Measurements from ENCODE around the gene YWHAG.
"Not testable (repeated sequence)": the region's sequence is repeated elsewhere in the genome, so short reads cannot be mapped to it uniquely, and the experiment has no call there.

YWHAG gene

DNA sequence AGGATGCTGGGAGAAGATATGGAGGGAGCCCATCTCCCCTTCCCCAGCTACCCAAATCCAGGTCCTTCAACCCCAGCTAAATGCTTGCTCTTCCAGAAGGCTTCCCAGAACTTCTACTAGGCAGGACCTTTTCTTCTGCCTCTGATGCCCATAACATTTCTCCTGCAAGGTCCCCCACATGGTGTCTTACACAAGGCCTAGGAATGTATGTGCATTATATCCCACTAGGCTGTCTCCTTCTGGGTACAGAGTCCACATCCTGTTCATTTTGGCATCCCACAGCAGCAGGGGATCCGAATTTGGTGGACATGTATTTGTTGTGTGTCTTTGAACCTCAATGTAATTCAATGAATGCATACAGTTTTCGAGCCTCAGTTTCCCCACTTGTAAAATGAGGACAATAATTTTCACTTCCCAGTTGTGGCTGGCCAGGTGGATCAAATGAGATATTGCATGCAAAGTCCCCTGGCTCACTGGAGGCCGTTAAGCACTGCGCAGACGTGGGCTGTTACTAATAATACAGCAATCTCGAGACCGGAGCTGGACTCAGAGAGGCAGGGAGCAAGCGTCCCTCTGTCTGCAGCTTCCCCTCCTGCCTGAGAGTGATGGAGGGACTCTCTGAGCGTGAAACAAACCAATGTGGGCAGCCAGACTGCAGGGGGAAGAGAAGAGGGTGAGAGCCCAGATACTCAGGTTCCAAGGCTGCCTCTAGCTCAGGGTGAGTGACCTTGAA is 18.6 kb upstream of the YWHAG start:
- DNase-seq = no peak

DNA sequence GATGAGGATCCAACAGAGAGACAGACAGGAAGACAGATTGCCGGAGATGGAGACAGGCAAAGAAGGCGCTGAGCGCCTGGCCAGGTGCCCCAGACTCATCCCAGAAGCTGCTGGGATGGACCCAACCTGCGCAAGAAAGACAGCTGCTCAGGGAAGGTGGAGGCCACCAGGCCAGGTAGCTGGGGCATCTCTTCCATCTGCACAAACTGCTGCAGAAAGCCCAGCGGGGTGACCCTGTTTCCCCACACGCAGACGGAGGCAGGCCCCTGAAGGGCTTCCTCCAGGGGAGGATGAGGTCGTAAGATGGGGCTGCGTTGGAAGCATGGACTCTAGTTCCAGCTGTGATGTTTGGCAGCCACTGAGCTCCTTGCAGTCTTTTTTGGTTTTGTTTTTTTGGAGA is 16.5 kb upstream of the YWHAG start:
- no peak for DNase-seq

DNA sequence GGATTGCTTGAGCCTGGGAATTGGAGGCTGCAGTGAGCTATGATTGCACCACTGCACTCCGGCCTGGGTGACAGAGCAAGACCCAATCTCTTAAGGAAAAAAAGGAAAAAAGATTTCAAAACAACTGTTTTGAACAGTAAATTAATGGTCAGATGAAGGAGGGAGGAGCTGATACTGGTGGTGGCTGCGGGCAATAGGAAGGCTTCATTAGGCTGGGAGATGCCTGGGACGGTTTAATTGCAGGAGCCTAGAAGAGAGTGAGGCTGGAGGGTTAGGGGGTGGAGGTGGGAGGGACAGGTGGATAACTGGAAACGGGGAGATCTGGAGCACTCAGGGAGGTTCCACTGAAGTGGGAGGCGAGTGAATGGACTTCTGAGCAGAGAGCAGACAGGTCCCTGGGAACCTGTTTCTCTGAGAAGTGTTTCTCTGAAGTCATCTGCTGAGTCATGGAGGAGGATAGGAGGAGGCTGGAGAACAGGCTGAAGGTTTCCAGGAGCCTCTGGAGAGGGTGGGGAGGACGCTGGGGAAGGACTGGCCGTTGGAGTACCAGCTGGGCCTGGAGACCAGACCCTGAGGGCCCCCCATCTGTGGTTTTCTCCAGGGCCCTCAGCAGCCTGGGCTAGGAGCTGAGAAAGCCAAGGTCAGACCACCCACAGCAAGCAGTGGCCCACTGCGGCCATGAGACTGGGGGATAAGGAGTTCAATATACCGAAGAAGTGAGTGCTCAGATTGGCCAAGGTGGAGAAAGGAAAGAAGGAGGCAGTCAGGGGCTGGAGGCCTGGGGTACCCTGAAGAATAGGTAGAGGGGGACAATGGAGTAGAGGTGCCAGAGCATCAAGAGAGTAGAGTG is 14.4 kb upstream of the YWHAG start:
- no peak for DNase-seq

DNA sequence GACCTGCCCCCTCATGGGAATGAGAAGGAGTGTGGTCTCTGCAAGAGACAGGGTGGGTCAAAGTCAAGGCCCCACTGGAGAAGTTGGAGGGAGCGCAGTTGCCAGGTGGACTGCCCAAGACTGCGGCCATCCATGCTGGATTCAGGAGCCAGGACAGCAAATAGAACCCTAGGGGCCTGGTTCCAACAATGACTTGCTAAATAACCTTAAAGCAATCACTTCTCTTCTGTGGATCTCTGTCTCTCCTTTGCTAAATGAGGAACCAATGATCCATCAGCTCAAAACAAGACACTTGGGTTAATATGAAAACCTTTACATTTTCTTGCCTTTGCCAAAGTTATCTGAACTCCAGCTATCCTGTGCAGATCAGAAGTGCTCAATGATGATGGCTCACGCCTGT is 12.6 kb upstream of the YWHAG start:
- DNase-seq = no peak

DNA sequence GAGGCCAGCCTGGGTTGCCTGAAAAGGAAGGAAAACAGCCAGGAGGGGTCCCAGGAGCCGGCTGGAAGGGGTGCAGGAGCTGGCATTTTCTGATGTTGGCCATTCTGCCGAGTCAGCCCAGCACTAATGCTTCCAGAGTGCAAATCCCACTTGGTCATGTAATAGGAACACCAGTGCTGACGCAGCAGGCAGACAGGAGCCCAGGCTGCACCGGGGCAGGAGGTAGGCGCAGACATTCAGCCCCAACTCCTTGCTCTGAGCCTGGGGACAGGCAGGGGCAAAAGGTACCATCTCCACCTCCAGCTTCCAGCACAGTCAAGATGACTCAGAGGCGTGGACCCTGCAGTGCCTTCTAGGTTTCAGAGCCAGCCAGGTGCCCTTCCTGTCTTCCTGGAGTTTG is 10.2 kb upstream of the YWHAG start:
- no peak for DNase-seq

DNA sequence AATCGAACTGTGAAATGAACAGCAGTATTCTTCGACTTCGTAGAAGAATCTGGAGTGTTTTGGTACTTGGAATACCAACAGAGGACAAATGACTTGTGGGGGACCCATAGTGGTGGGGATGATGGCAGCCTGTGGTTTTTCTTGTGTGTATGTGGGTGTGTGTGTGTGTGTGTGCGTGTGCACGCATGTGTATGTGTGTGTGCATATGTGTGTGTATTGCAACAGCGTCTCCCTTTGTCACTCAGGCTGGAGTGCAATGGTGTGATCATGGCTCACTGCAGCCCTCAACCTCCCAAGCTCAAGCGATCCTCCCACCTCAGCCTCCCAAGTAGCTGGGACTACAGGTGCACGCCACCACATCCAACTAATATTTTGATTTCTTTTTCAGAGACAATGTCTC is 9.4 kb upstream of the YWHAG start:
- no peak for DNase-seq

DNA sequence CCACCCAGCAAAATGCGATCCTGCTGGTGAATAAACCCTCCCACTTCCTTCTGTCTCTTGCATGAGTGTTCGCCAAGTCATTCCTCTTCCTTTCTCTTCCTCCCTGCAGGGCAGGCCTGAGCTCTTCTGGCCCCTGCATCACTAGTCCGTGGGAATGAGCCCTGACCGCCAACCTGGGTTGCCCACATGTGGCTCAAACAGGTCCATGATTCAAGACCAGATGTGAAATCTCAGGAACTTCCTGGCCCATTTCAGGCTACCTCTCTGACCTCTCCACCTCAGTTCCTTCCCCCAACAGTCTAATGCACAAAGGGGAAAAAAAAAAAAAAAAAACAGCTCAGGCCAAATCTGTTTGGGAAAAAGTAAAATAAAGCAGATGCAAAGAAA is 5.4 kb upstream of the YWHAG start:
- DNase-seq = no peak

DNA sequence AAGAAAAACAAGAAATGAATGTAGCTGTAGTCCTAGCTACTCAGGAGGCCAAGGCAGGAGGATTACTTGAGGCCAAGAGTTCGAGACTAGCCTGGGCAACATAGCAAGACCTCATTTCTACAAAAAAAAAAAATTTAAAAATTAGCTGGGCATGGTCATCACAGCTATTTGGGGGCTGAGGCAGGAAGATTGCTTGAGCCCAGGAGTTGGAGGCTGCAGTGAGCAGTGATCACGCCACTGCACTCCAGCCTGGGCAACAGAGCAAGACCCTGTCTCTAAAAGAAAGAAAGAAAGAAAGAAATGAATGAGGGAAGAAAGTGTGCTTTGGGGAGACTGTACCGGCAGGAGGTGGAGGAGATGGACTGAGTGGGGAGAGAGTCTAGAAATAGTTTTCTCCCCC is 5.0 kb upstream of the YWHAG start:
- not testable (repeated sequence) for DNase-seq

DNA sequence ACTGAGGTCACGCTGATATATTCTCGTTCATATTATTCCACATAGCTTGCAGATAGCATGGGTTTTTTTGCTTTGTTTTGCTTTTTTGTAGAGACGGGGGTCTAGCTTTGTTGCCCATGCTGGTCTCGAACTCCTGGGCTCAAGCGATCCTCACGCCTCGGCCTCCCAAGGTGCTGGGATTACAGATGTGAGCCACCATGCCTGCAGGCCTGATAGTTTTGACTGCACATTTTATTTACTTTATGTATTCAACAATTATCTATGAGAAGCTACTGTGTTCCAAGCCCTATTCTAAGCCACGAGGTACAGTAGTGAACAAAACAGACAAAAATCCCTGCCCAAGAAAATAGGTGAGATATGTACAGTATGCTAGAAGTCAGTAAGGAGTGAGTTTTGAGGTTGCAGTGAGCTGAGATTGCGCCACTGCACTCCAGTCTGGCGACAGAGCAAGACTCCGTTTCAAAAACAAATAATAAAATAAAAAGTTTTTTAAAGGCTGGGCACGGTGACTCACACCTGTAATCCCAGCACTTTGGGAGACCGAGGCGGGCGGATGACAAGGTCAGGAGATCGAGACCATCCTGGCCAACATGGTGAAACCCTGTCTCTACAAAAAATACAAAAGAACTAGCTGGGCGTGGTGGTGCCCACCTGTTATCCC is 1.3 kb upstream of the YWHAG start:
- DNase-seq = no peak

DNA sequence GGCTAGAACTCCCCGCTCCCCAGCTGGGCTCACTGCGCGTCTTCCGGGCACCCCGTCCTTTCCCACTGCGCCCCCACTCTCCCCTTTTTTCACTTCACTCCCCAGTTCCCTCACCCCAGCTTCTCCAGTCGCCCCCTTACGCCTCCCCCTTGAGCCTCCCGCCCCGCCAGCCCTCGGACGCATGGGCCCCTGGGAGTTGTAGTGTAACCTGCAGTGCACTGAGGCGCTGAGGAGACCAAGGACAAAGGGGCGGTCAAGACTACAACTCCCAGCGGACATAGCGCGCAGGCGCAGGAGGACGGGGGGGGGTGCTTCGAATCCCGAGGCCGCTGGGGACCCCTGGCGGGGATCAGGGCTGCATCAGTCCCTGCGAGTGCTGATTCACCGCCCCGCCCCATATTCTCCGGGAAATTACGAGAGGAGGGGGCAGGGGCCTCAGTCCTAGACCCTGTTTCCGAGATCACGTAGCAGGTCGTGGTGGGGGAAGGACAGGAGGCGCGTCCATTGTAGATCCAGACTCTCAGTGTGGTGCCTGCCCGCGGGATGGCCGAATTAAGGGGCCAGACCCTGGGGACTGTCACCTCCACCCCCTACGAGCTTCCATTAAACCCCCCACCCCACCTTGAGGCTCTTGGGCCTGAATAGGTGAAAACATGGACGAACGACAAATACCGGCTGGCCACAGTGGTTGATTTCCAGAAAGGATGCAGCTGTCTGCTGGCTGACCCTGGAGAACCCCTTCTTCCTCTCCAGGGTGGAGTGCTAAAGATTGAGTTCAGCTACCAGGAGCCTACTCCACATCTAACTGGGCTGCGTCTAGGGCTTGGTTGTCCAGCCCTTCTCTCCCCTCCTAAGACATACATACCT is 553 bp upstream of the YWHAG start:
- peak; percentile 96 for DNase-seq

DNA sequence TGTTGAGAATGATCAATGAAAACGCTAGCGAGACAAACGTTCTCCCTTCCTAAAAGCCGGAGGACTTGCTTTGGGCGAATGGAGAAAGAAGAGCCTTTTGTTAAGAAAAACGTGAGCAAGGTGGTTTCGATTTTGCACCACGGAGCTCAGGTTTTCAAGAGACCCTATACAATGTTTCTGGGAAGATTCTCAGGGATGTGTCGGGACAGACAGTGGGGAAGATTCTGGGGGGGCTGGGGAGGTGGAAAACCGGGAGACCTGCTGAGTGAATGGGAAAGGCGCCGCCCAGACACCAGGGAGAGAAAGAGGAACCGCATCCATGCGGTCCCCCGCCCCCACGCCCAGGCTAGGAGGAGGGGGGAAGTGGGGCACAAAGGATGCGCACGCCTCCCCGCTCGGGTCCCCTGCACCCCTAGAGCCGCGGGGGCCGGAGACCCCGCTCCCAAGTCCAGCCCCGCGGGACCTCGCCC is 745 bp downstream of the YWHAG start:
- no peak for DNase-seq

DNA sequence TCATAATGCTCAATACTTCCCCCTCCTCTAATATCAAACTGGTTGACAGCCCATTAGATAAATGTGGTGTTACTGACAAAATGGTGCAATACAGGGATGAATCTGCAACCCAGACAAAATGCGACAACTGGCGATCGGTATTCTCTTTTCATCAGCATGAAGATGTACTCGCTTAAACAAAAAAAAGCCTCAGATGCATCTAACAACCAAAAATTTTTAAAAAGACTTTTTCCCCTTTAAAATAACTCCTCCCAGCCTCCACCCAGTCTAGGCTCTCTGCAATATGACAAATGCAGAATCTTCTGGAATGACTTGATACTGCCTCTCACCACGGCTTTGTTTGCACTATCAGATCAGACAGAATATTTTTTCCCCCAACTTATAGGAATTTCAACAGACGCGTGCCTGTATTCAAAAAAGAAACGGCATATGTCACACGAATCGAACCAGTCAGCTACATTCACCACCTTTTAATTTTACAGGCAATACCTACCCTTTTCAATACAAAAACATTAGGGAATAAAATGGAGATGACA is 1.2 kb downstream of the YWHAG start:
- no peak for DNase-seq

DNA sequence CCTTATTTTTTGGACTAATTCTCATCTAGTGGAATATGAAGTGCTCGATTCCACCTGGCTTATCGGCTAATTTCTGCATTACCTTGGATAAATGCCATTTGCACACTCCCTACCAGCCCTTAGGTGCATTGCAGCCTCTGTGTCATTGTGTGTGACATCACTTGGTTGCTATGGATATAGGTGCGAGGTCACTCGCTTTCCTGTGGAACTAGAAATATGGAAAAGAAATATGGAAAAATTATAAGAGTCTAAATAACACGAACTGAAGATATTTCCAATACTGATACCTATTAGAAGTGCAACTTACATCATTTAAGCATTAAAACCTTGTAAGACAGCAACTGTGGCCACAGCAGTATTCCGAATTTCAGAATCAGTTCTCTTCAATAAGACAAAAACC is 2.0 kb downstream of the YWHAG start:
- DNase-seq = no peak

DNA sequence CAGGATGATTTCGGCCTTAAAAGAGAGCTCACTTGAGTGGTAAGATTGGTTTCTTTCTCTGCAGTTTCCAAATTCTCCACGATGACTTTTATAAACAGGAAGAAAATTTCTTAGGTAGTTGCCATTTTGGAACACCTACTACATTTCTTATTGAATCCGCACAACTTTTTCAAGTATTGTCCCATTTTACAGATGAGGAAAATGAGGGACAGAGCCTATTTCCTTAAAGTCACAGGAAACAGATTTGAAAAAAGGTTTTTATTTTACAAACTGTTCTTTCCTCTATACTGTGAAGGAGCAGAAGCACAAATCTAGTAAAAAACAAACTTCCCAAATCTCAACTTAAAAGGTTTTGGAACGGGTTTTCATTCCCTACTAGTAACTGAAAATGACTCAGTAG is 2.7 kb downstream of the YWHAG start:
- DNase-seq = no peak

DNA sequence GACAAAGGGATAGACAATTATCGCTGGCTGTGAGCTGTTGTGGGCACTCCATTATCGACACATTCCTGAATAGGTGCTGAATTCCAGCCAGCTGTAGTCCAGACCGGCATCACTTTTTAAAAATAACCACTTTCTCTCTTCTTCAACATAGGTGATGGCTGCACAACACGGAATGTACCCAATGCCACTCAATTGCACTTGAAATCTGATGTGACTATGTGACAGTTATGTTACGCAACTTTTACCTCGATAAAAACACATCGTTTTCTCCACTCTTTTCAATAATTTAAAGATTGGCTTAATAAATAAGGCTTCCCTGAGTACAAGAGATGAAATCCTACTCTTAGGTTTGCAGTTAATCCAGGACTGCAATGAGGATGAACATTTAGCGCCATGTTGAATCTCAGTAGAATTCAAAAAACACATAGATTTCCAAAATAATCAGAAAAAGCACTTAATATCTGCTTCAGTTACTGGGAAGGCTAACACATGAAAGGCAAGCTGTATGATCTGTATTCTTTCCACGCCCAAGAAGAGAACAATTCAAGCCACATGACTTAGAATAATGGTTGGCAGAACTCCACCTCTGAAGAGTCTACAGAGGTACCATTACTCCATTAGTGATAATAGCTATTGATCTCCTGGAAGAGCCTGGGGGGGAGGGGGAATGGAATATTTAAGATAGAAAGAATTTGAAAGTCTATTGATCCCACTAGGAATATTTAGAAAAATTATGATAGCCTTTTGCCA is 3.6 kb downstream of the YWHAG start:
- DNase-seq = no peak

DNA sequence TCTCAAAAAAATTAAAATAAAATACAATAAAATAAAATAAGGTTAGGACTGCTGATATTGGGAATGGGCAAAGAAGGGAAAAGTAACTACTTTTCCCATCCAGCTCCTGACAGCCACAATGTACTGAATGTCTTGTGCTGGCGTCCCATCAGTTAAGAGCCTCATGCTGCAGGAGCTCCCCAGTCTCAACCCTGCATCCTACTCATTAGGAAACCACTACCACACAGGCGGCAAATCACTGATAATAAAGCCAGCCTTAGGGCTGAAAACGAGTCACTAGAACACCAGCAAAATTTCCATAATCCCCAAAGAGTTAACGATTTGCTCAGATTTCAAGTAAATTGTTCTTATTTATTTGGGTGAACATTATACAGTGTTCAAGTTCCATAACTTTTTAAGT is 4.3 kb downstream of the YWHAG start:
- no peak for DNase-seq

DNA sequence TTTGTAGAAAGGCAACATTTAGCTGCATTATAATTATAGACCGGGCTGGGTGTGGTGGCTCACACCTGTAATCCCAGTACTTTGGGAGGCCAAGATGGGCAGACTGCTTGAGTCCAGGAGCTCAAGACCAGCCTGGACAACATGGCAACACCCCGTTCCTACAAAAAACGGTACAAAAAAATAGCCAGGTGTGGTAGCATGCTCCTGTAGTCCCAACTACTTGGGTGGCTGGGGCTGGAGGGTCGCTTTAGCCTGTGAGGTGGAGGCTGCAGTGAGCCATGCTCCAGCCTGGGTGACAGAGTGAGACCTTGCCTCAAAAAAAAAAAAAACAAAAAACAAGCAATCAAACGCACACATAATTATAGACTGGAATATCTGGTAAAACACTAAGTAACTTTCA is 5.0 kb downstream of the YWHAG start:
- no peak for DNase-seq

DNA sequence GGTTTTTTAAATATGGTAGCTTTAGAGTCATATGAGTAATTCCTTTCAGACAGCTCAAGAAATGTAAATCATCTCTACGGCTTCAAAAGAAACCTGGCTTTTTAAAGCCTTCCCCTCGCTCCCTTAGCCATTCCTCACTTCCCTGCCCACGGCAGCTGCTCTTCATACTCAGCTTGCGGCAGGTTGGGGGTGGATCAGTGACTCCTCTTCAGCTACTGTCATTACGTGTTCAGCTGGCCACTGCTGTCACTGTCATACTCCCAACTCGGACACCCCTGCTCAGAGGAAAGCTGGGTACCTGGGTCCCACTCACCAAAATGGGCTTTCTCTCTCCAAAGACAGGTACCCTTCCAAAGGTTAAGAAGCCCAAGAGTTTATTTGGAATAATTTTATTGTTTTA is 6.6 kb downstream of the YWHAG start:
- DNase-seq = no peak

DNA sequence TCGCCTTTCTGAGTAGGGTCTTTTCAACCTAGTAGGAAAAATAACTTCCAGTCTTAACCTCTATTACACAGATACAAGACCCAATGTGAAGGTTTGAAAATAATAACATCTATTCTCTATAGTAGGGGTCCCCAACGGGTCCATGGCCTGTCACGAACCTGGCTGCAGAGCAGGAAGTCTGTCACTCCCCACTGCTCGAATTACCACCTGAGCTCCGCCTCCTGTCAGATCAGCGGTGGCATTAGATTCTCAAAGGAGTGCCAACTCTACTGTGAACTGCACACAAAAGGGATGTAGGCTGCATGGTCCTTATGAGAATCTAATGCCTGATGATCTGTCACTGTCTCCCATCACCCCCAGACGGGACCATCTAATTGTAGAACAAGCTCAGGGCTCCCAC is 7.4 kb downstream of the YWHAG start:
- no peak for DNase-seq

DNA sequence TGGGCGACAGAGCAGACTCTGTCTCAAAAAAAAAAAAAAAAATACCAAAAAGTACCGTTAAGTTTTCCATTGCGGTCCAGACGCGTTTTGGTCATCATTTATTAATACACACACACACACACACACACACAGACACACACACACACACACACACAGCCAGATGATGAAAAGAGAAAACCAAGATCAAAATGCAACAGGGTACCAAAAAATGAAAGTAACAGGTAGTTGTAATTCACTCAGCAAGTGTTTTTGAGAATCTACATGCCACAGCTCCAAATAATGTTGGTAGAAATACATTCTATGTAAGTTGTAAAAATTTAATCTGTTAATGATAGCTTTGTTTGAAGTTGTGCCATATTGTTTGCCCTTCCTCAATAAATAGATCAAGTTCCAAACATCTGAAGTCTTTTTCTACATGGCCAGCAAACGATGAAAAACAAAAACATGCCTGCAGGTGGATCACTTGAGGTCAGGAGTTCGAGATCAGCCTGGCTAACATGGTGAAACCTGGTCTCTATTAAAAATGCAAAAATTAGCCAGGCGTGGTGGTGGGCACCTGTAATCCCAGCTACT is 9.4 kb downstream of the YWHAG start:
- DNase-seq = no peak

DNA sequence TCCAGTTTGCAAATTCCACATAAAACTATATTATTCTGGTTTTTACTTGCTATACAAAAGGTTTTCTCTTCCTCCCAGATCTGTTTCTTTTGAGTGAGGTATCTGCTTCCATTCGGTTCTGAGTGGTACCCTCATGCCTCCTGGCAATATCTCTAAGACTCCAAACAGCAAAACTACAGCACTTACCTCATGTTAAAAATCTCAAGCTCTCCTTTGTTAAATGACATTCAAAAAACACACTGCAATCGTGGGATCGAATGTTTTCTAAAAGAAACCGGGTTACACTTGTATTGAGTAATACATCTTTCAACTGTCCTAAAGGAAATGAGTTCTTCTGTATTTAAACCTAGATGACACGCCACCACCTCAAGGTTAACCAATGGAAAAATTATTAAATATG is 11.1 kb downstream of the YWHAG start:
- DNase-seq = no peak

DNA sequence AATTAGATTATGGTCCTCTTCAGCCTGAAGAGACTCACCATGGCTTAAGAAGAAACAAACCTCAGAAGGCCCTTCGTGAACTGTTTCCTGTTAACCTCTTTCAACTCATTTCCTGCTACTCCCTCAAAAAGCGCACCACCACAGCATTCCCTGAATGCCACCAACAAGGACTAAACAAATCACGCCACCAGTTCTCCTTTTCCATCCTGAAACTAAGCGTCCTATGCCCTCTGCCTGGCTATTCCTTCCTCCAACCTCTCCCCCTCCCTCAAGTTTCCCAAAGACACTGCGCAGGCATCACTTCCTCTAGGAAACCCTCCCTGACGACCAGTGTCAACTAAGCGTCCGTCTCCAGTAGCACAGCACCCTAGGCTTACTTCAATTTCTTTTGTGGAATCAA is 12.0 kb downstream of the YWHAG start:
- DNase-seq = no peak

Data from NCI-H187 treated with DMSO at 0.1 percent for 48 hours (cell line).